Stimulated activated CD4-positive, alpha-beta T cell treated with anti-CD3 and anti-CD28 coated beads, TNF-alpha, amount 100 ng/mL, for 24 hours (primary cell): ENCODE measurements around the gene LANCL3.
"Not testable (repeated sequence)": the region's sequence is repeated elsewhere in the genome, so short reads cannot be mapped to it uniquely, and the experiment has no call there.

ENCODE experiments used
- DNase-seq, 3 experiments: peaks; one replicate each; pipeline ENCODE4 v3.0.0-alpha.2; 2020; ENCODE audit warnings: low read depth in 3 of 3

The LANCL3 gene

DNA sequence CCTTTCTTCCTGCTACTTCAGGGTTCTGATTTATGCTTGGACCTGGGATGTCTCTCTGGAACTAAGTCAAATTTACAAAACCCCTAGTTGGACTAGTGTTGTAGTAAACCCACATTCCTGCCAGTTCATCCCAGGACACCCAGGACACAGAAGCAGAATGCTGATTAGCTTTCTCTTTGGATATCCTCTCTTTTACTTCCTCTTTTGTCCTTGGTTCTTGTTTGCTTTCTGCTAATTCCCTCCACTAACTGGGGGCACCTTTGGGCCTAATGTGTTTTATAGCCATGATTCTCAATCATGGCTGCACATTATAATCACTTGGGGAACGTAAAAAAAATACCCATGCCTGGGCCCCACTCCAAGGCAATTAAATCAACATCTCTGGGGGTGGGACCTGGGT, 42.5 kb downstream of the LANCL3 start:
- no peak for DNase-seq

DNA sequence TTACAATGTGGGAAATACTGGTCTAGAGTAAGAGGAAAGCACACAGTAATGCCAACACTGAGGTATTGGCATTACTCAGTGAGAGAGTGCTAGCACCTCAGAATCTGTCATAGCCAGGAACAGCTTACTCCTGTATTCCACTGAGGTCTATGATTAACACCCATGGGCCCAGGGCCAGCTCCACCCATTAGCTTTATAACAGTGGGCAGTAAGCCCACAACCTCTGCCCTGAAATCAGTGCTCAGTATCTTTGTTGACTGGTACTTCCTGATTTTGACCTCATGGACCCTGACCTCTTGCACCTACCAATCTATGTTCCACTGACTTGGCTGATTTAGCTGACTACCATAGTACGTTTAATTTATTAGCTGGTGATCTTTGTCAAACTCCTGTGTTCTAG, 56.1 kb downstream of the LANCL3 start:
- no peak for DNase-seq

GRCh38 chrX:37638047-37638446, 66.6 kb downstream of the LANCL3 start:
- DNase-seq = no peak

DNA sequence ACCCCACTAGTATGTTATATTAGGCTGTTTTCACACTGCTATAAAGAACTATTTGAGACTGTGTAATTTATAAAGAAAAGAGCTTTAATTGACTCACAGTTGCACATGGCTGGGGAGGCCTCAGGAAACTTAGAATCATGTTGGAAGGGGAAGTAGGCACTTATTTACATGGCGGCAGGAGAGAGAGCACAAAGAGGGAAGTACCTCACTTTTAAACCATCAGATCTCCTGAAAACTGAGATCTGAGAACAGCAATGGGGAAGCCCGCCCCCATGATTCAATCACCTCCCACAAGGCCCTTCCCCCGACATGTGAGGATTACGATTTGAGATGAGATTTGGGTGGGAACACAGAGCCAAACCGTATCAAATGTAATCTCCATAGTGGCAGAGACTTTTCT, 68.7 kb downstream of the LANCL3 start:
- DNase-seq = no peak

DNA sequence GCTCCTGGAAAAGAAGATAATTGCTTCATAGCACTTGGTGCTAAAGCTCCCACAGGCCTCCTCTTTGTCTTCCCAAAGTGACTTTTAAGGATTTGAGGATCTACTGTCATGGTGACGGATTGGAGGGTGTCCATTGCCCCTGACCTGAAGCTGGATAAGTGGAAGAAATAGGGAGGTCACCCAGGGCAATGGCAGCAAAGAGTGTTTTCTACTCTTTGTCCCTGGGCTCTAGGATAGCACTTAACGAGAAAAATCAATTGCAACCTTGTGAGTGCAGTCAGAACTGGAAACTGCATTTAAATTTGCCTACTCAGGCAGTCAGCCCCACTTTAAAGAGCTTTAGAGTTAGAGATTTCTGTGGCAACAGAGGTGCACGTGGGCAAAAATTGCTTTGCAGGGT, 70.4 kb downstream of the LANCL3 start:
- DNase-seq = no peak

DNA sequence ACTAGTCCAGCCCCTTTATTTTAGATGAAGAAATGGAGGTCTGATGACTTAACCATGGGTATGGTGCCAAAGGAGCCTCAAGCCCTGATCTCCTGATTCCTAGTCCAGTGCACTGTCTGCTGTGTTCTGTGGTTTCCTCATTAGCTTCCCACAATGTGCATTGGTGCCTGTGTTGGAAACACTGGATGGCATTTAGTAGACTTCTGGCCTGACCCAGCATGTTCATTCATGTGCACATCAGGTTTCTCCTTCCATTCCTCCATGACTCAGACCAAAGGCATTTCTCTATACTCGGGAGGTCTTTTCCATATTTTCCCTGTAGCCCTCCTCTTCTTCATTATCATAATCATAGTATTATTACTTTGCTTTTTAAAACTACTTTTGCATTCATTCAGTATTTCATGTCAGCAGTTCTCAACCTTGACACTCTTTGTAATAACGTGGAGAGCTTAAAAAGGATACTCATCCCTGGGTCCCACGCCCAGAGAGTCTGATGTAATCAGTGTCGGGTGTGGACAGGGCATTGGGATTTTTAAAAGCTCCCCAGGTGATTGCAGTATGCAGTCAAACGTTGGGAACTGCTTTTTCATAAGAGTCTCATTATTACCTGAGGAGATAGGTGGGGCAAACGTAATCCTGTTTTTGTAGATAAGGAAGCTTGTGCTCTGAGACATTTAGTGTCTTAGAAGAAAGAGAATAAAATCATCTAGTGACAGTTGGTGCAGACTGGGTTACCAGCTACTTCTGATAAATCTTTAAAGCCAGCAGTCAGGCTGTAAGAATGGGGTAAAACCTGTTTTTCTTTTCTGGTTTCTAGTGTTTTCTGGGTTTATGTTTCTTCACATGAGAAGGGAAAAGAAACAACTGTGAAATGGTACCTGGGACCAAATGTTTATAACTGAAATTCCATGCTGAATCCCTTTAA, 73.2 kb downstream of the LANCL3 start:
- DNase-seq = no peak

- DNase-seq = no peak
Measured at GRCh38 chrX:37646254-37646653, 74.8 kb downstream of the LANCL3 start.

DNA sequence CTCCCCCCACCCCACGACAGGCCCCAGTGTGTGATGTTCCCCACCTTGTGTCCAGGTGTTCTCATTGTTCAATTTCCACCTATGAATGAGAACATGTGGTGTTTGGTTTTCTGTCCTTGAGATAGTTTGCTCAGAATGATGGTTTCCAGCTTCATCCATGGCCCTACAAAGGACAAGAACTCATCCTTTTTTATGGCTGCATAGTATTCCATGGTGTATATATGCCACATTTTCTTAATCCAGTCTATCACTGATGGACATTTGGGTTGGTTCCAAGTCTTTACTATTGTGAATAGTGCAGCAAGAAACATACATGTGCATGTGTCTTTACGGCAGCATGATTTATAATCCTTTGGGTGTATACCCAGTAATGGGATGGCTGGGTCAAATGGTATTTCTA, 79.4 kb downstream of the LANCL3 start:
- DNase-seq = not testable (repeated sequence)

- no peak for DNase-seq
Measured at GRCh38 chrX:37651921-37652452, 80.5 kb downstream of the LANCL3 start.

GRCh38 chrX:37652589-37653231, 81.2 kb downstream of the LANCL3 start:
- no peak for DNase-seq

- no peak for DNase-seq
Measured at GRCh38 chrX:37653397-37654085, 82.1 kb downstream of the LANCL3 start.

DNA sequence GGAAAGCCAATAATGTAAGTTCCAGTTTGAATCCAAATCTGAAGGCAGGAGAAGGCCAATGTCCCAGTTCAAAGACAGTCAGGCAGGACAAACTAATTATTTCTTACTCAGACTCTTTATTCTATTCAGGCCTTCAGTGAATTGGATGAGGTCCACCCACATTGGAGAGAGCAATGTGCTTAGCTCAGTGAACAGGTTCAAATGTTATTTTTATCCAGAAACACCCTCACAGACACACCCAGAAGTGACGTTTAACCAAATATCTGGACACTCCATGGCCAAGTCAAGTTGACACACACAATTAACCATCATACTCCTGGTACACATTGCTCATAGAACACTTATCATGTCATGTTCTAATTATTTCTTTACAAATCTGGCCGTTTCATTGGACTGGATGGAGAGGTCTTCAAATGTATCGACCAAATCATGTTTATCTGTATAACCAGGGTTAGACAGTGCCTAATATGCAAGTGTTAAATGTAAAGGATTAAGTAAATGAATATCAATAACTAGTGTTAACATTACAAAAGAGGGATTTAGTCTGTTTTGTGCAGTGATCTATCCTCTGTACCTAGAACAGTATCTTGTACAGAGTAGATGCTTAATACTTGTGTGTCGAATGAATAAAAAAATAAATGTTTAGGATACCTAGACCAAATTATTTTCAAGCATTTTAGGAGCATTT, 87.0 kb downstream of the LANCL3 start:
- no peak for DNase-seq

DNA sequence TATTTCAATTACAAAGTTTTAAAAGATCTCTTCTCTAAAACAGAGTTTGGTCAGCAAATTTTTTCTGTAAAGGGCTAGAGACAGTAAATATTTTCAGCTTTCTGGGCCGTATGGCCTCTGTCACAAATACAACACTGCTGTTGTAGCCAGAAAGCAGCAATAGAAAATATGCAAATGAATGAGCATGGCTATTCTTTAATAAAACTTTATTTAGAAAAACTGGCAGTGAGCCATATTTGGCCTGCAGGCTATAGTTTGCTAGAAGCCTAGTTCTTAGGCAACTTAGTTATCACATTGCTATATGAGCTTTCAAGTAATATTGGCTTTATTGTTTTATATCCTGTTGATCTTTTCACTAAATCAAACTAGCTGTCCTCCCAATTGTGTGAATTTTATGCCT, 87.6 kb downstream of the LANCL3 start:
- DNase-seq = no peak

GRCh38 chrX:37662181-37662580, 90.7 kb downstream of the LANCL3 start:
- no peak for DNase-seq

GRCh38 chrX:37666516-37666915, 95.1 kb downstream of the LANCL3 start:
- no peak for DNase-seq

- no peak for DNase-seq
Measured at GRCh38 chrX:37667141-37667540, 95.7 kb downstream of the LANCL3 start.

DNA sequence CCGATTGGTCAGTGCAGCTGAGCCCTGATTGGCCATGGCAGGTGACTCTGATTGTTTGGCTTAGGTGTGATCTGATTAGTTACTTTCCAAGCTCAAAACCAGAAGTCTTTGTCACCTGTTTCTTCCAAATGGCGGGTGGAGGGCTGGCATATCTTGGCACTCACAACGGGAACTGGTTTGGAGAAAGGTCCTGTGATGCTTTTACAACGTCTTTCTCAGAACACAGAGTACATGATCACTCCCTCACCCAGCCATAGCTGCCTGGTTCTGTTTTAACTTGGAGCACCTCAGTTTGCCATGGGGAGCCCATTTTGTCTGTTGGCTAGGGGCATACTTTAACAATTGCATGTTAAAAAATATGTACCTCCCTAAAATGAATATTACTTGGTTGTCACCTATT, 101.1 kb downstream of the LANCL3 start:
- DNase-seq = no peak

DNA sequence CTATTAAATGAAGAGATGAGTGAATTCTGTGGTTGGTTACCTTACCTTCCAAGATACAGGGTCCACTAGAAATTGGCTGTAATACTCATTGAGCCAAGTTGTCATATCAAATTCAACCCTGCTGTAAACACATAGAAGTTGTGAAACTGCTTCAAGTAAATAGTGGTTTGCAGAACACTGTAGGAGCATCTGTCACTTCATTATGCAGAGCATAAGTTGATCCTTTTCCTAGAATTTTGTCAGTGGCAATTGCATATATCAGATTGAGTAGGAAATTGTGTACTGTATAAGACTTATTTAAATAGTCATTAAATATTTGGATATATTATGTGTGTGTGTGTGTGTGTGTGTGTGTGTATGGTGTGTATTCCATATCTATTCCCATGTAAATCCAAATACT, 105.3 kb downstream of the LANCL3 start:
- DNase-seq = no peak

- DNase-seq = no peak
Measured at GRCh38 chrX:37677243-37677642, 105.8 kb downstream of the LANCL3 start.

- DNase-seq = no peak
Measured at GRCh38 chrX:37677765-37678164, 106.3 kb downstream of the LANCL3 start.

GRCh38 chrX:37678574-37678973, 107.1 kb downstream of the LANCL3 start:
- DNase-seq = no peak

DNA sequence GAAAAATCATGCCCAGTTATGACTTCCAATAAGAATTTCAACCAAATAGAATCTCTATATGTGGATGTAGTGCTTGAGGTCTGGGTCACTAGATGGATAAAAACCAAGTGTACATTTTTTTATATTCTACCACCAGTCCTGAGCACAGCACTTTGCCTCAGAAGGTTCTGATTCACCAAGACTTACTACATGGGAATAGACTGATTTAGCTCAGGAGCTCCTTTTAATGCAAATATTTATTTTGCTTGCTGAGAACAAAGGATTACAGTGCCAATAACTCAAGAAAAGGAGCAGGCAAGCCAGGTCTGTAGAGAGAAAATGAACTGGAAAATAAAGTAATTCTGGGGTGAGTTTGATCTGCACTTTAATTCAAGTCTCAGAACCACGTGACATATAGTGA, 107.8 kb downstream of the LANCL3 start:
- DNase-seq = no peak
